GM19193 (cell line): ENCODE data around the gene EDN2.

ENCODE experiments used
- POLR2A ChIP-seq: IDR thresholded peaks from 4 replicates; pipeline ENCODE4 v1.6.1; 2011; ENCODE audit not compliant: insufficient read depth, insufficient read length; ENCODE audit errors: extremely low read depth

The EDN2 gene

DNA sequence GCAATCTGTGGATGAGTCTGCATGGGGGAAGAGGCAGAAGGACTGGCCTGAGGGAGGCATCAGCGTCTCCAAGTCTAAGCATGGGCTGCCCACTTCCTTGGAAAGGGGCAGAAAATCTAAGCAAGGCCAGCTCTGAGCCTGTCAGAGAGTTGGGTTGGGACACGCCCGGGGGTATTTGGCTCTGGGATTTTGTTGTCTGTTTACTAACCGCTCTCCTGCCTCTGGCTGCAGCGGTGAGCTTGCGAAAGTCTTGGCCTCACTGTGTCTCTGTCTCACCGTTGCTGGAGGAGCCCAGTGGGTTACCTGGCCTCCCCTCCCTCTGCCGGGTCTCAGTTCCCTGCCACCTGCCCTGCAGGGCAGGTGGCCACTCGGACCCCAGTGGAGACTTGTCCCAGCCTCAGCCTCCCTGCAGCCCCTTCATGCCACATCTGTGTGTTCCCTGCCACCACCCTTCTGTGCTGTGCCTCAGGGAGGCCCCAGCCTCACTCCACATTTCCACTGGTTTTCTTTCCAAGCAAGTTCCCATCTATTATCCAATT lies 33.7 kb downstream of the EDN2 start:
- no peak for TF ChIP-seq POLR2A

GRCh38 chr1:41449326-41449921 lies 35.1 kb downstream of the EDN2 start:
- no peak for TF ChIP-seq POLR2A

- TF ChIP-seq POLR2A, result no peak
These were observed 35.7 kb downstream of the EDN2 start for GRCh38 chr1:41448821-41449220.

DNA sequence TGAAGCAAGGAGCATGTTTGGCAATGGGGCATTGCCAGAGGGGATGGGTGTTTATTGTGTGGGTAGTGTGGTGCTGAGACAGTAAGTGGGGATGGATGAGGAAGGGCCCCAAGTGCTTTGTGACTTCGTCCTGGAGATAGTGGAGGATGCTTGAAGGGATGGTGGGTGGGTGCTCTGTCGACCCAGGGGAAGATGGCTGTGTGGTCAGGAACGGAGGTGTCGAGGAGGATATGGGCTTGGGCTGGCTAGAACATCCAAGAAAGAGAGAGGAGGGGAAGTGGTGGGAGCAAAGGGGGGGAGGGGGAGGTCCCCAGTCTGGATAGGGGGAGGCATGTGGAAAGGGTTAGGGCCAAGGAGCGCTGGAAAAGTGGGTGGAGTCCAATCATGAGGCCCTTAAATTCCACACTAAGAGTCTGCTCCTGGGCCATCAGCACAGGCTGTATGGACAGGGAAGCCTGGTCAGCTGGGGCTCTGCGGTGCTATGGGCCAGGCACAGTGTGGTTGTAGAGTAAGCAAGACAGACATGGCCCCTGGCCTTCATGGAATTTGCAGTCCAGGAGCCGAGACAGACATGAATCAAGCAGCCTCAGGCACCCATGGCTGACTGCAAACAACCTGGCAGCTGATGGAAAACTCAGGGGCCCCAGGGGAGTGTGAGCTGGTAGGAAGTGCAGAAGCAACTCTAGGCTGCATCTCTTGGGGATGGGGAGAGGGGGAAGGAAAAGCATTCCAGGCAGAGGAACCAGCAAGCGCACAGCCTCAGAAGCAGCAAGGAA lies 36.3 kb downstream of the EDN2 start:
- no peak for TF ChIP-seq POLR2A

- TF ChIP-seq POLR2A, result no peak
These were observed 37.5 kb downstream of the EDN2 start for GRCh38 chr1:41446851-41447610.

DNA sequence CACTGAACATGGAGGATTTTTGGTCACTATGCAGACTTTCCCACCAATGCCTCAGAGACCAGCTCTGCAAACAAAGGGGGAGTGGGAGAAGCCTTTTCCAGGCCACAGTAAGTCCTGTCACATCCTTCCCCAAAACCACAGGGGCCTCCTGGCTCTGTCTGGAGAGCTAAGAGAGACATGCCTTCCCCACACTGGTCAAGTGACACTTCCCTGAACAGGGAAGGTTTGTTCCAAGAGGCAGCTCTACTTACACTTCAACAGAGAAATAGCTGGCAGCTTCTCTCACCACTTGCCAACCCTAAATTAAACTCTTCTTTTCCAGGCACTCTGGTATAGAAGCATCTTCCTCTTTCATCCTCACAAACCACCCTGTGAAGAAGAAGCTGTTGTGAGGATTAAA lies 39.7 kb downstream of the EDN2 start:
- no peak for TF ChIP-seq POLR2A

- no peak for TF ChIP-seq POLR2A
These were observed 40.2 kb downstream of the EDN2 start for GRCh38 chr1:41444246-41444645.

GRCh38 chr1:41442697-41443251 lies 41.7 kb downstream of the EDN2 start:
- no peak for TF ChIP-seq POLR2A

DNA sequence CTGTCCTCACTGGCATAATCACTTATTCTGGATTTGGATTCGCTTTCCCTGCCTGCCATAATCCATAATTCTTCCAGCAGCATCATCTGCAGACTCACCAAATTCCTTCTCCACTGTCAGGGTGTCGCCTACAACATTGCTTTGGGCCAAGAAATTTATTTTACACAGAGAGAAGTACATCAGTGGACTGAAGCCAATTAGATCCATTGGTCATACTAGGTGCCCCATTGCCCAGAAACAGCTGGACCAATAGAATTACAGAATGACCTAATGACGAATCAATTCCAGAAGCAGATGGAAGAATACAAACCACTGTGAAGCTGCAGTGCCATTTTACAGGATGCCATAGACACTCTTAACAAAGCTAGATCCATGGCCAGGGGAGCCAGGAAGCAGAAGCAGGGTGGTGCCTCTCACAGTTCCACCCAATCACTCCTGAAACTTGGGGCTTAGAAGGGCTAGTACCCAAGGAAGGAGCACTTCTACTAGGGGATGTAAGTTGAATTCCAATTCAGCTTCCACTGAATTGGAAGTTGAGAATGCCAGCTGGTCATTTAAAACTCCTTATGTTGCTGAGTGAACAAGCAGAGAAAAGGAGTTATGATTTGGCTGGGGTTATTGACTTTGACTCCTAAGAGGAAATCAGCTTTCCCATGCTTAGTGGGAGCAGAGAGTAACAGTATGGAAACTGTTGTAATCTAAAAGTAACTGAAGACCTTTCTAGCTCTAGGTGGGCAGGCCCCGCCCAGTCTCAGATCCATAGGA lies 44.0 kb downstream of the EDN2 start:
- TF ChIP-seq POLR2A, result no peak

- no peak for TF ChIP-seq POLR2A
These were observed 45.2 kb downstream of the EDN2 start for GRCh38 chr1:41439234-41439633.

GRCh38 chr1:41438711-41439110 lies 45.8 kb downstream of the EDN2 start:
- no peak for TF ChIP-seq POLR2A

DNA sequence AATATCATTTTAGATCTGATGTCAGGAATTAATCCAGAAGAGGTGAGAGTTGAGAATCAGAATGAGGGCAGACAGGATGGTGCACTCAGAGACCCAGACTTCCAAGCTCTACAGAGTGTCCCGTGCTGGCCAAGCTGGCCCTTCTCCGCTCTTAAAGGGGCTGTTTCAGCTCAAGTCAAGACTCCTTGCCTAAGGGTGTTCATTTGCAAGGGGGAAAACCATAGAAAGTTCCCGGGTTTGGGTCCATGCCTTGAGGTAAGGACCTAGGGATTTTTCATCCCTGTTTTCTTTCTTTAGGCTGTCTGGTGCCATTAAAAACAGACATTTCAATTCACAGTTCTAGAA lies 47.5 kb downstream of the EDN2 start:
- no peak for TF ChIP-seq POLR2A

DNA sequence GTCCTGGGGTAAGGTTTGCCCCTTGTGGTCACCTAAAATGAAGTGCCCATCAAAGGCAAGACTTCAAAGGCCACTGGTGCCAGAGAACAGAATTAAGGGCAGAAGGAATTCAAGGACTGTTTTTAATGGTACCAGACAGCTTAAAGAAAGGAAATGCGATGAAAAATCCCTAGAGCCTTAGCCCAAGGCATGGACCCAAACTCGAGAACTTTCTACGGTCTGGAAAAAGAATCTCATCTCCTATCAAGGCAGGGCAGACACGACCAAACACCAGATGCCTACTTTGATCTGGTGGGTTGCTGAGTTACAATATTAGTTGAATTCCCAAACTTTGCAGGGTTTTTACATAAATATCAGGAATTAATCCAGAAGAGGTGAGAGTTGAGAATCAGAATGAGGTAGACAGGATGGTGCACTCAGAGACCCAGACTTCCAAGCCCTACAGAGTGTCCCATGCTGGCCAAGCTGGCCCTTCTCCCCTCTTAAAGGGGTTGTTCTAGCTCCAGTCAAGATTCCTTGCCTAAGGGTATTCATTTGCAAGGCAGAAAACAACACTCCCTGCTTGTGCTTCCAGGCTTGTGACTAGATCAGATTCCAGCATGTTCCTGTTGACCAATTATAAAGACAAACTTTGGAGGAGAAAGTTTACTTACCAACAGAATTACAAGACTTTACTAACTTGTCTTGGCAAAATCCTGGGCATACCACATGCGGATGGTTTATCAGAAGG lies 48.0 kb downstream of the EDN2 start:
- no peak for TF ChIP-seq POLR2A
